Lower leg skin (tissue), 3 donors: ENCODE measurements around the gene USB1.

Experiments used
- CTCF ChIP-seq, 3 donors: fragments of 450-650 bp; IDR thresholded peaks; one replicate each; pipeline ENCODE4 v1.5.1; 2016; ENCODE audit warnings: antibody characterized with exemption in 3 of 3, mild to moderate bottlenecking in 3 of 3, moderate library complexity in 2 of 3
- POLR2A ChIP-seq, 2 donors: fragments of 450-650 bp; IDR thresholded peaks; one replicate each; pipeline ENCODE4 v1.6.1; 2016 to 2017; ENCODE audit warnings: antibody characterized with exemption in 2 of 2, mild to moderate bottlenecking in 1 of 2, moderate library complexity in 1 of 2

GRCh38 chr16:58011652-58012051, 10.4 kb downstream of the USB1 start:
- TF ChIP-seq POLR2A (IDR thresholded peaks at IDR 0.05): no peak
- TF ChIP-seq CTCF (IDR thresholded peaks at IDR 0.05): no peak
